Right atrium auricular region (tissue), 2 donors: Measurements from ENCODE around the gene RHOU. TPM values are rescaled to one million over a fixed set of nuclear protein-coding genes. Genes with fewer than 3 reads are reported as not detected.
"Not testable (repeated sequence)": the region's sequence is repeated elsewhere in the genome, so short reads cannot be mapped to it uniquely, and the experiment has no call there.

ENCODE experiments used
- DNase-seq: peaks from one replicate; pipeline ENCODE4 v3.0.0-alpha.2; 2019; ENCODE audit warnings: low spot score
- H3K27ac ChIP-seq, 2 donors: fragments of 200-600 bp; sonication (generic); 1 replicate in 1 of 2; 2 replicates in 1 of 2; pipeline ENCODE4 v1.5.1; 2016 to 2019
- H3K27me3 ChIP-seq, 2 donors: fragments of 200-600 bp; sonication (generic); one replicate each; pipeline versions ENCODE4 v1.5.1 to v1.6.0; 2017 to 2019
- H3K36me3 ChIP-seq: fragments of 200-600 bp; sonication (generic); one replicate; pipeline ENCODE4 v1.5.1; 2016
- H3K4me1 ChIP-seq, 2 donors: fragments of 200-600 bp; sonication (generic); one replicate each; pipeline versions ENCODE4 v1.5.1 to v1.6.0; 2017 to 2019
- H3K4me3 ChIP-seq, 2 donors: fragments of 200-600 bp; sonication (generic); 1 replicate in 1 of 2; 2 replicates in 1 of 2; pipeline ENCODE4 v1.5.1; 2017 to 2019; ENCODE audit warnings: mild to moderate bottlenecking in 1 of 2, moderate library complexity in 1 of 2
- H3K9me3 ChIP-seq, 2 donors: fragments of 200-600 bp; sonication (generic); one replicate each; pipeline ENCODE4 v1.5.1; 2019
- total RNA-seq, 2 donors: library from RNA; depleted of rRNA; stranded (reverse); fragments of >200 nt; gene quantifications; one replicate each; pipeline ENCODE4 v1.1.0, GENCODE V29; 2016
- TF ChIP-seq, protein P1 (sequence below), 2 donors: fragments of 200-600 bp; sonication (generic); IDR thresholded peaks; one replicate each; pipeline ENCODE4 v1.5.1; 2019; ENCODE audit warnings: antibody characterized with exemption in 2 of 2

Gene RHOU
- total RNA-seq, 2 donors from 2014 or later, result 6.0 to 12.2 TPM

DNA sequence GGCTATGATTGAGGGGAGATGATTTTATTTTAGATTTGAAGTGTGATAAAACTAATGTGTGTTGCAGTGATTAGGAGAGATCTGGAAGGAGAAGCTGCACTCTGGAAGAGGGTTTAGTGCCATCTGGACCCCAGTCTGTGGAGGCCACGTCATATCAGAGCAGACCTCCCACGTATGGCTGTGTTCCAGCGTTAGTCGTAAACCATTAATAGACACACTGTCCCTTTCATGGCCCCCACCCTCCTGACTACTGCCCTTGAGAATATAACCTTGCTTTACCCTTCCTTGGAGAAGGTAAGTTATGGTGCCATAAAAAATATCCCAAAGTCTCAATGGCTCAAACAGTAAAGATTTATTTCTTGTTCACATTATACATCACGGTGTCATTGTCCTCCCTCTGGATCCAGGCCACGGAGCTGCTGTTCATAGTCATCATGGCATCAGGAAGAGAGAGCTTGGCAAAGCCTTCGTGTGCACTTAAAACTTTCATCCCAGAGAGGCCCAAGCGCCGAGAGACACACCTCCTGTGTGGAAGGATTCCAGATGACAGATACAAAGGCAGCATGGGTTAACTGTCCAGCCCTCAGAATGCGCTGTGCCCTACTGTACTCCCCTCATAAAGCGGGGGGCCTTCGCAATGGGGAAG lies 33.2 kb downstream of the RHOU start:
- no peaks in the 10 kb centered on the region for H3K27me3 ChIP-seq
- no peak overlapping the region for H3K27ac ChIP-seq
- no peaks in the 10 kb centered on the region for H3K9me3 ChIP-seq
- DNase-seq, result no peak
- no peaks in the 10 kb centered on the region for H3K4me1 ChIP-seq
- TF ChIP-seq, protein P1, sequence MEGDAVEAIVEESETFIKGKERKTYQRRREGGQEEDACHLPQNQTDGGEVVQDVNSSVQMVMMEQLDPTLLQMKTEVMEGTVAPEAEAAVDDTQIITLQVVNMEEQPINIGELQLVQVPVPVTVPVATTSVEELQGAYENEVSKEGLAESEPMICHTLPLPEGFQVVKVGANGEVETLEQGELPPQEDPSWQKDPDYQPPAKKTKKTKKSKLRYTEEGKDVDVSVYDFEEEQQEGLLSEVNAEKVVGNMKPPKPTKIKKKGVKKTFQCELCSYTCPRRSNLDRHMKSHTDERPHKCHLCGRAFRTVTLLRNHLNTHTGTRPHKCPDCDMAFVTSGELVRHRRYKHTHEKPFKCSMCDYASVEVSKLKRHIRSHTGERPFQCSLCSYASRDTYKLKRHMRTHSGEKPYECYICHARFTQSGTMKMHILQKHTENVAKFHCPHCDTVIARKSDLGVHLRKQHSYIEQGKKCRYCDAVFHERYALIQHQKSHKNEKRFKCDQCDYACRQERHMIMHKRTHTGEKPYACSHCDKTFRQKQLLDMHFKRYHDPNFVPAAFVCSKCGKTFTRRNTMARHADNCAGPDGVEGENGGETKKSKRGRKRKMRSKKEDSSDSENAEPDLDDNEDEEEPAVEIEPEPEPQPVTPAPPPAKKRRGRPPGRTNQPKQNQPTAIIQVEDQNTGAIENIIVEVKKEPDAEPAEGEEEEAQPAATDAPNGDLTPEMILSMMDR (IDR thresholded peaks at IDR 0.05), result no peak
- no peaks in the 10 kb centered on the region for H3K36me3 ChIP-seq
- H3K4me3 ChIP-seq, result no peak overlapping the region

DNA sequence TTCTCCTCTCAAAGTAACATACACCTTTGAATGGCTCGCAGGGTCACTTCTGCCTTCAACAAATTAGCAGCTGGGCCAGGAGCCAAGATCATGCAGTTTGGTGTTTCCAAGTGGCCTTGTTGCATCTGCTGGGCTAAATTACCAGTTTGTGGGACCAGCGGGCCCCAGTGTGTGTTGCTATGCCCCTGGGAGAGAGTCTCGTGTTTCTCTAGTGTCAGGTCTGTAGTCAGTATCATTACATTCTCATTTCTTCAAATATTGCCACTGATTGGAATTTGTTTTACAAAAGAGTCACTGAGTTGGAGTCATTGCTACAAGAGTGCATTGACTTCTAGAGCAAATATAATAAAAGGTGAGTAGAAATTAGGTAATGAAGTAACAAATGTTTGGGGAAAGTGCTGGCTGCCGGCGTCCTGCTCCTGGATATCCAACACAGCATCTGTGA lies 35.5 kb downstream of the RHOU start:
- H3K4me3 ChIP-seq, result no peak overlapping the region

DNA sequence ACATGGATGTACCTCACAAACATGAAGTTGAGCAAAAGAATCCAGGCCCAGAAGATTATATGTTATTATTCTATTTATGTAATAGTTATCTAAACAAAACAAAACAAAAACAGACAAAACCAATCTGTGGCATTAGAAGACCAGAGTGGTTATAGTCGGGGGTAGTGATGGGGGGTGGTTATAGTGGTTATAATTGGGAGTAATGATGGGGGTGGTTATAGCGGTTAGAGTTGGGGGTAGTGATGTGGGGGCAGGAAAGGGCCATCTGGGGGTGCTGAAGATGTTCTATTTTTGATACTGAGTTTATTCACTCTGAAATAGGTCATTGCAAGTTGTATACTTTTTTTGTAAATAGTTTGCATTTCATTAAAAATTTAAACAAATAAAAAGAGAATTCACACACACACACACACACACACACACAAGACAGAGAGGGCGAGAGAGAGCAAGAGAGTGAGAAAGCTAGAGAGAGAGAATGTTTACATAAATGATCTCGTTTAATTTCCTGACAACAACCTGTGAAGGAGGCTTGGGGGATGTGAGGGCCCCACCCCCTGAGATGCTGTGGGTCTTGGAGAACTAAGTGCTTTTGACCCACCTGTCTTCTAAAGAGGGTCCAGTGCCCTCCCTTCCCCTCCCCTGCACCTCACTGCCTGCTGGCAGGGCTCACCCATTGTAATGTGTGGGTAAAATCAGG lies 37.4 kb downstream of the RHOU start:
- no peaks in the 10 kb centered on the region for H3K27me3 ChIP-seq

More for the DNA sequence above, 35.5 kb downstream of the RHOU start:
- TF ChIP-seq, protein P1 (IDR thresholded peaks at IDR 0.05), result no peak
- no peaks in the 10 kb centered on the region for H3K27me3 ChIP-seq
- no peak for DNase-seq
- no peaks in the 10 kb centered on the region for H3K4me1 ChIP-seq
- H3K36me3 ChIP-seq, result no peaks in the 10 kb centered on the region
- H3K9me3 ChIP-seq, result no peaks in the 10 kb centered on the region
- no peak overlapping the region for H3K27ac ChIP-seq

DNA sequence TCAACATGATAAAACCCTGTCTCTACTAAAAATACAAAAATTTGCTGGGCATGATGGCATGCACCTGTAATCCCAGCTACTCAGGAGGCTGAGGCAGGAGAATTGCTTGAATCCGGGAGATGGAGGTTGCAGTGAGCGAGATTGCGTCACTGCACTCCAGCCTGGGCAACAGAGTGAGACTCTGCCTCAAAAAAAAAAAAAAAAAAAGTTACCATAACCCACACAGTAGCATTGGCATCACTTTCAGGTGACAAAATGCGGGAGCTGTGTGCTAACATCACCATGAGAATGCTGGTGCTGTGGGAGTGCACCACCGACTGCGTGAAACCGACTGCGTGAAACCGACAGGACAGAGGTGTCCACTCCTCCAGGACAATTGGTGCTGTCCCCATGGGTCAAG lies 40.7 kb downstream of the RHOU start:
- not testable (repeated sequence) for DNase-seq, H3K27me3 ChIP-seq, H3K36me3 ChIP-seq

More for the DNA sequence above, 37.4 kb downstream of the RHOU start:
- Histone ChIP-seq H3K36me3 (no peaks in the 10 kb centered on the region), H3K4me3 (no peak overlapping the region), H3K27ac (no peak overlapping the region), H3K9me3 (no peaks in the 10 kb centered on the region), H3K4me1 (no peaks in the 10 kb centered on the region)
- no peak for DNase-seq
- TF ChIP-seq, protein P1 (IDR thresholded peaks at IDR 0.05), result no peak

DNA sequence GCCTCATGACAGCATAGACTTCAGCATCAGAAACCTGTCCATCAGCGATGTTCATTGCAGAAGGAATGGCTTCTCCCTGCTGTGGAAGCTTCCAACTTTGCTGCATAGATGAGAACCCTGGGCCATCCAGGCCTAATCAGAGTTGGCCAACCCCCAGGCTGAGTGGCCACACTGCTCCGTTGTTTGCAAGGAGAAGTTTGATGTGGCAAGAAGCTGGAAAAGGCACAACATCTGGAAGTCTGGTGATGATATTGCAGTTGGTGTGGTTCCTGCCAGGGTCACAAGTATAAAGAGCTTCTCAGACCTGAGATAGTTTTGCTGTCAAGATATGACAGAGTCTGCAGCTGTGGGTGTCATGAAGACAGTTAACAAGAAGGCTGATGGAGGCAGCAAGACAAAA lies 41.2 kb downstream of the RHOU start:
- TF ChIP-seq, protein P1 (IDR thresholded peaks at IDR 0.05), result no peak
- no peak overlapping the region for H3K4me3 ChIP-seq
- H3K36me3 ChIP-seq, result no peaks in the 10 kb centered on the region
- no peak for DNase-seq
- H3K27ac ChIP-seq, result no peak overlapping the region
- H3K9me3 ChIP-seq, result no peaks in the 10 kb centered on the region
- H3K4me1 ChIP-seq, result no peaks in the 10 kb centered on the region
- H3K27me3 ChIP-seq, result no peaks in the 10 kb centered on the region

More for the DNA sequence above, 40.7 kb downstream of the RHOU start:
- not testable (repeated sequence) for H3K9me3 ChIP-seq, H3K4me3 ChIP-seq, H3K4me1 ChIP-seq, H3K27ac ChIP-seq

DNA sequence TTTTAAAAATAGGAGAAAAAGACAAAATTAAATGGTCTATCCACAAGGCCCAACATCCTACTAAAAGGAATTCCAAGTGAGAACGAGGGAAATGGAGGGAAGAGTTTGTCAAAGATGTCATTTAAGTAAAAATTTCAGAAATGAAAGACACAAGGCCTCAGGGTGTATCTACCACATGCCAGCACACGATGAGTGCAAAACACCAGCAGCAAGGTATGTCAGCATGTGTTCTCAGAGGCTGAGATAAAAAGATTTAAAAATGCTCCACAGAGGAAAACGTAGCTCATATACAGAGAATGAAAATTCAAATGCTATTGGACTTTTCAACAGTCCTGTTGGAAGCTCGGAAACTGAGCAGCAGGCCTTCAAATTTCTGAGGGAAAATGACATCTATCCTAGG lies 42.0 kb downstream of the RHOU start:
- no peaks in the 10 kb centered on the region for H3K27me3 ChIP-seq
- TF ChIP-seq, protein P1 (IDR thresholded peaks at IDR 0.05), result no peak
- no peak for DNase-seq
- no peak overlapping the region for H3K4me3 ChIP-seq
- no peak overlapping the region for H3K27ac ChIP-seq
- H3K9me3 ChIP-seq, result no peaks in the 10 kb centered on the region
- H3K36me3 ChIP-seq, result no peaks in the 10 kb centered on the region
- H3K4me1 ChIP-seq, result no peaks in the 10 kb centered on the region
